Erythroblast (primary cell): ENCODE results near the gene ADAT3.

Experiments used
- GATA1 ChIP-seq: IDR thresholded peaks from 2 replicates; pipeline ENCODE4 v1.6.1; 2011; ENCODE audit warnings: low read depth, mild to moderate bottlenecking, control low read depth, low read length, moderate library complexity
- POLR2A ChIP-seq: IDR thresholded peaks from 2 replicates; pipeline ENCODE4 v1.6.1; 2011; ENCODE audit warnings: mild to moderate bottlenecking, low read length

DNA sequence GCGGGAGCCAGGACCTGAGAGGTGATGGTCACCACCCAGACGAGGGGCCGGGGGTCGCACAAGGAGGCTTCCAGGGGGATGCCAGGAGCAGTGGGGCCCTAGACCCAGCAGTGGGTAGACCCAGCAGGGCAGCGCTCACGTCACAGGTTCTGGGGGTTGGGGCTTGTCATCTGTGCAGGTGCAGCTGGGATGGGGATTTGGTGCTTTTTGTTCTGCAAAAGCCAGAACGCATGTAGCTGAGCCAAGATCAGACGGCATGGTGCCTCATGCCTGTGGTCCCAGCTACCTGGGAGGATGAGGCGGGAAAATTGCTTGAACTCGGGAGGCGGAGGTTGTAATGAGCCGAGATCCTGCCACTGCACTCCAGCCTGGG, 50.9 kb downstream of the ADAT3 start:
- TF ChIP-seq POLR2A (no peak), GATA1 (no peak)
